ENCODE results near the gene EHBP1.

EHBP1 gene

DNA sequence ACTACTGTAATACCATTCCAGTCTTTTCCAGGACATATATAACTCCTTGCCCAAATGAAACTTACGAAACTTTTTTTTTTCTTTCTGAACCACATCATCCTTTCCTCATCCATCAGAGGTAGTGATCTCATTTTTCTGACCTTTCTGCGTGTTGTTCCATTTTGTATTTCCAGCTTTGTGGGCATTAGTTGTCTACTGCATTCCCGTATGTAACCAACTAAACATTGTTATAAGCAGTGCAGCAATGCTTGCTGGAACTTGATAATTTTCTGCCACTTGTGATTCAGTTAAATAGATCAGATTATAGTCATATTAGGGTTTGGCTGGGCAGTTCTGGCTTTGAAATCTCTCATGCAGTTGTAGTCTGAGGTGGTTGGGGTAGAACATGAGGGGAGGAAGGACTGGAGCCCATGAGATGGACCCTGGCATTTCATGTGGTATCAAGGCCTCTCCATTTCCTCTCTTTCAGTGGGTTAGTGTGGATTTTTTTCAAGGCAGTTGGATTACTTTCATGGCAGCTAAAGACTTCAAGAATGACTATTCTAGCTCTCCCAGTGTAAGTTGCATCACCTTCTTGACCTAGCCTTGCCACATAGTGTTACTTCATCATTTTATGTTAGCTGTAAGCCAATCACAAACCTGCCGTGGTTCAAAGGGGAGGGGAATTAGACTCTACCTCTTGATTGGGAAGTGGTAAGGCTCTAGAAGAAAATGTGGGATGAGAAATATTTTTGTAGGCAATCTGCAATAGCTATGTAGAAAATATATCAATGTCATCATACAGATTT, 80.5 kb downstream of the EHBP1 start:
- DNase-seq, result no peak

- DNase-seq, result no peak
Observed at GRCh38 chr2:62787386-62787785, 81.9 kb downstream of the EHBP1 start.

DNA sequence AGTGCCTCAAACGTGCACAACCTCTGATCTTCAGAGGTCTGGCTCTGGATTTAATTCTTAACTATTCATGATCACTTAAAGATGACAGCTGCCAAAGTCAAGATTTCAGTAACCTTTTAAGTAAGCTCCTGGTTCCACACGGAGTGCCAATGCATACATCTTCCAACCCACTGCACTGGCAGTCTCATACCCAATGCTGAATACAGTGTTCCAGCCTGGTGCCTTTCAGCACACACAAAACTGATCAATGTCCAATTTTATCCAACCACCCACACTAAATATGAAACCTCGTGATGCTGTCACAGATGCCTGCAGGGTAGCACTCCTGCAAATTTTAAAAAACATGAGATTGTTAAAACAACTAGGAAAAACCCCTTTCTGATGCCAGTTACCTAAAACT, 84.0 kb downstream of the EHBP1 start:
- no peak for DNase-seq

- DNase-seq, result no peak
Observed at GRCh38 chr2:62789918-62790317, 84.4 kb downstream of the EHBP1 start.

DNA sequence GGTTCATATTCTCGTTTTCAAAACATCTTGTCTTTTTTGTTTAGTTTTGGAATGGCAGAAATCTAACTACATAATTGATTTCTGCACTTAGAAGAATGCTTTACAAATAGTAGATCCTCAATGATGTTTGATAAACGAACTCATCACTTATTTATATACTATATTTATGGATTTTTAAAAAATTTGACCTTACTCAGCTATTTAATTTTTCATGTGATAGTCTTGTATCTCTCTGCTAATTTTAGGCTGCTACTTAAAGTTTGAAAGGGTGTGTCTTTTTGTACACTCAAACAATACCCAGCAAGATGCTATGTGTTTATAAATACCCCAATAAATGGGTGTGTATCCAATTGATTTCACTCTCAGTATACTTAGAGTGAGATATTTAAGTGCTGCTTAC, 86.9 kb downstream of the EHBP1 start:
- no peak for DNase-seq

DNA sequence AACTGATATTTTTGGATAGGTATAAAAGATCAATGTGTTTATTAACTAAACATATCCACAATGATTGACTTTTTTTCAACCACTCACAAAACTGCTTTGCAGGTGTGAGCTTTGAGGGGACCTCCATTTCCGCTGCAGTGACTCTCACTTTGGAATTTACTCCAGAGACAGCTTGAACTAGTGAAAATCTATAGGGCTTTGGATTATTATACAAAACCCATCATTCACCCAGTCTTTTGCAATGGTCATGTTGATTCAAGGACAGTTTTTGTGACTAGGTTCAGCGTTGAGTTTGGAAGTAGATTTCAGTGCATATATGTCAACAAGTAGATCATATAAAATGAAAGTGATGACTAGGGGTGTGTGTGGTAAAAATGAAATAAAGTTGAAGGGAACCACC, 87.7 kb downstream of the EHBP1 start:
- no peak for DNase-seq

- no peak for DNase-seq
Observed at GRCh38 chr2:62794791-62795190, 89.3 kb downstream of the EHBP1 start.

DNA sequence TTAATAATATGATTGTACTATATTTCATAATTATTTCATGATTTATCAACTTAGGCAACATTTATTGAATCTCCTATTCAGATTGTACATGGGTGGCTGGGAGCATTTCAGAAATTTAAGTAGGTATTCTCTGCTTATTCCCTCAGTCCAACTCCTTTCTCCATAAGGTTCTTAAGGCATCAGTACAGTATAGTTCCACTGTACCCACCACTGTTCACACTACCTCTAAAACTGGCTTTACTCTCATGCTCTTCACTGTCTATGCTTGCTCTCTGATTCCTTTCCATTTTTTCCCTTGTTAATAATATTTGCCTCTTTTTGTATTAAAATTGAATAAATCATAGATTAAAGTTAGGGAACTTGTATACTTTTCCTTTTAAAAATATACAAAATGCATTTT, 89.8 kb downstream of the EHBP1 start:
- DNase-seq, result no peak

DNA sequence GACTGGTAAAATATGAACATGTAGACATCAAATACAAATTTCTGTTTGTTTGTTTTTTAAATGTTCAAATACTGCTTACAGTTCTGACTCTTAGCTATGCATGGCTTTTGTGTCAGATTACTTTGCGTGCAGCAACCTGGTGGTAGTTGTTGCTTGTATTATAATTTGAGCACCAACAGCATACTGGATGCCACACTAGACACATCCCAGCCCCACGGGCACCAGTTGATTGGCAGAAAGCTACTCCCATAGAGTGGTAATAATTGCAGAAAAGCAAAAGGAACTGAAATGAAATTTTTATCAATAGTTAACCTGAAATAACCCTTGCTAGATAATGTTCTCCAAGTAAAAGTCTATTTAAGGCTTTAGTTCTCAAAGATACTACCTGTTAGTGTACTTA, 91.6 kb downstream of the EHBP1 start:
- no peak for DNase-seq

- DNase-seq, result no peak
Observed at GRCh38 chr2:62800618-62801017, 95.1 kb downstream of the EHBP1 start.

DNA sequence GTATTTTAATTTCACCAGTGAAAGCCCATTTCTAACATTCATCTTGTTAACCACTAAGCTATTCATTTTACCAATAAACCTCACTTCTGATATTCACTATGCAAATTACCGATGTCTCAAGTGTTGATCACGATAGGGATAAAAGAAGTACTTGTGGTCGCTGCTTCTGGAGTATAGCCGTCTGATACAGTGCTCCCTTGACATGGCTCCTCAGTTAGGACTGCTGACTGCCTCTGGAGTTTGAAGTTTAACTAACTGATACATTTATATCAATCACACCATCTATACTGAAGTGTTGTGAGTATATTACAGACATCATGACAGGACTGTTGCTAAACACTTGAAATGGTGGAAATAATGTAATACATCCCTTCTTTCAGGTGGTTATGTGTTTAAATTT, 95.6 kb downstream of the EHBP1 start:
- no peak for DNase-seq

GRCh38 chr2:62801814-62802523, 96.5 kb downstream of the EHBP1 start:
- no peak for DNase-seq

DNA sequence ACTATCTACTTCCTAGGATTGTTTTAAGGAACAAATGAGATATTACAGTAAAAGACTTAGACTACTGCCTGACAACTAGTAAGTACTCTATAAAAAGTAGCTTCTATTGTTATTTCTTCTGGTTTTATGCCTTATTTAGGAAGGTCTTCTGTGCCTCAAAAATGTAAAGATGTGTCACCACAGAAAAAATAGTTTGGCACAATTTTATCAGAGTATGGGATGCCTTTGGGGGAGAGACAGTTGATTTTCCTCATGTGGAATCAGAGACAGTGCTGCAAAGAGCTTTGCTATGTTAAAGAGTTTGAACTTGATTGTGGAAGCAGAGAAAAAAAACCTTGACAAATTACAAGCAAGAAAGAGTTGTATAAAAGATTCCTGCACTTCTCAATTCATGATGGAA, 98.4 kb downstream of the EHBP1 start:
- no peak for DNase-seq

- no peak for DNase-seq
Observed at GRCh38 chr2:62806231-62806630, 100.7 kb downstream of the EHBP1 start.

GRCh38 chr2:62808554-62808953, 103.0 kb downstream of the EHBP1 start:
- DNase-seq, result no peak

GRCh38 chr2:62811086-62811485, 105.6 kb downstream of the EHBP1 start:
- DNase-seq, result no peak

DNA sequence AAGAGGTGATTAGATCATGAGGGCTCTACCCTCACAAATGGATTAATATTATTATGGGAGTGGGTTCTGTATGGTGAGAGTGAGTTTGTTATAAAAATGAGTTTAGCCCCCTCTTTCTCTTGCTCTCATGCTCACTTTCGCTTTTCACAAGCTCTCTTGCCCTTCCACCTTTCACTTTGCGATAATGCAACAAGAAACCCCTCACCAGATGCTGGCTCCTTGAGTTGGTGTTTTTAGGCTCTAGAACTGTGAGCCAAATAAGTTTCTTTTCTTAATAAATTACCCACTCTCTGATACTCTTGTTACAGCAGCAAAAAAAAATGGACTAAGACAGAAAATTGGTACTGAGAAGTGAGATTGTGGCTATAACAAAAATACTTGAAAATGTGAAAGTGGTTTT, 106.5 kb downstream of the EHBP1 start:
- DNase-seq, result no peak

DNA sequence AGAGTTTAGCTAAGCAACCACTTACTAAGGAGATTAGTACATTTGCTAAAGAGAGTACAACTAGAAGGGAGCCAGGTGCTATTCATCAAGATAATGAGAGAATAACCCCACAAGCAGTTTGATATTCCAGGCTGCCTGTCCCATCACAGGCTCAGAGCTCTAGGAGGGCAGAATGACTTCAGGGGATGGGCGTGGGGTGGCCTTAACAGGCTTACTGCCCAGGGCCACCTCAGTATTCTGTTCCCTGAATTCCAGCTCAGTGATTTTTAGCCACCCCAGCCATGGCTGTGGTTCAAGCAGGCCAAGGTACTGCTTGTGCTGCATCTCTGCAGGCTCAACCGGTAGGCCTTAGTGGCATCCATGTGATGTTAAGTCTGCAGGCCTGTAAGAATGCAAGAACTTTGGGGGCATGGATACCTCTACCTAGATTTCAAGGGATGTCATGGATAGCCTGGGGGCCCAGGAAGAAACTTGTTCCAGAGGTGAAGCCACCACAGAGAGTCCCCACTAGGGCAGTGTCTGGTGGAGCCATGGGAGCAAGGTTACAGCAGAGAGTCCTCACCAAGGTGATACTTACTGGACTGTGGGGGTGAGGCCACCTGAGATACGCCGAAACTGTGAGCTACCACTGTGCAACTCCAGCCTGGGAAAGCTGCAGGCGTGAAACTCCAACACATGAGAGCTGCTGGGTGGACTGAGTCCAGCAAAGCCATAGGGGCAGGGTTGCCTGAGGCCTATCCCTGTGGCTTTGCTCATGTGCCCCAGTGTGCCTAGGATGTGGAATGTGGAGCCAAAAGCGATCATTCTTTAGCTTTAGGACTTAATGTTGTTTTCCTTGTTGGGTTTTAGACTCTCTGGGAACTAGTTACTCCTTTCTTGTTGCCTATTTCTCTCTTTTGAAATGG, 107.7 kb downstream of the EHBP1 start:
- no peak for DNase-seq

DNA sequence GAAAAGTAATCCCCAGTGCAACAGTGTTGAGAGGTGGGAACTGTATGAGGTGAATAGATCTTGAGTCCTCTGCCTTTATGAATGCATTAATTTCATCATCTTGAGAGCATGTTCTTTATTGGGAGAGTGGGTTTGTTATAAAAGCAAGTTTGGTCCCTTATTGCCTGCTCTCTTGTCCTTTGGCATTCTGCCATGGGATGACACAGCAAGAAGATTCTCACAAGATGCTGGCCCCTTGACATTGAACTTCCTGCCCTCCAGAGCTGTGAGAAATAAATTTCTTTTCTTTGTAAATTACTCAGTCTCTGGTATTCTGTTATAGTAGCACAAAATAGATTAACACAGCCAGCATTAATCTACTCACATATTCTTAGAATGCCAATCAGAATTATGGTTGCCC, 108.6 kb downstream of the EHBP1 start:
- peak in 1 of 2 donors; percentile 60 for DNase-seq

GRCh38 chr2:62817348-62817747, 111.8 kb downstream of the EHBP1 start:
- DNase-seq, result no peak

GRCh38 chr2:62817995-62818713, 112.6 kb downstream of the EHBP1 start:
- no peak for DNase-seq

DNA sequence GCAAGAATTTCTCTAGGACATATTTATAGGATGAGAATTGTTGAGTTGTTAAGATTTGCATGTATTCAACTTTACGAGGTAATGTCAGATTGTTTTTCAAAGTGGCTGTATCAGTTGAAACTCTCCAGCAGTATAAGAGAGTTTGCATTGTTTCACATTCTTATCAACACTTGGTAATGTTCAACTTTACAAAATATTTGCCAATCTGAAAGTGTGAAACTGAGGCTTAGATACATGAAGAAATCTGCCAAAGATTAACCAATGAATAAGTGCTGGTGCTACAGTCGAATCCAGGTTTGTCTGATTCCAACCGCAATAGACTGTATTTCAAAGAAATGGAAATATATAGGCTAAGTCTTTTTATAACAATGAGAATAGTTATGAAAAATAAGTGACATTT, 117.0 kb downstream of the EHBP1 start:
- DNase-seq, result no peak

DNA sequence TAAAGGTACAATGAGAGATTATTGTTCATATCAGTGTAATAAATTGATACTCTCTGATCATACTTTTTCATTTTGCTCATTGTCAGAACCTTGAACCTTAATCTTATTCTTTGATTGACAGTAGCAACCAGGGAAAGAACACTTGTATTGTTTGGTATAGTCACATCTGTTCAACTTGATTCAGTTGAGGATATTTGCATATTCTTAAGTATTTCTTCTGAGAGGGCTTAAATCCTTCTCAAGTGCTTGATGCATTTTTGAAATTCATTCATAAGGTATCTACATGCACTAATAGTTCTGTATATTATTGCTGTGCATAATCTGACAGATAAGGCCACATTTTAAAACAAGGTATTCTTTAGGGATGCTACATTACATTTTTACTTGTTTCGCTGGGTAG, 118.9 kb downstream of the EHBP1 start:
- no peak for DNase-seq

Data from bone marrow (tissue), 2 donors.